Smooth muscle cell (in vitro differentiated cells): ENCODE results near the gene TIMM21. TPM values are rescaled to one million over a fixed set of nuclear protein-coding genes. Genes with fewer than 3 reads are reported as not detected.

ENCODE experiments used
- DNase-seq: peaks from one replicate; lab custom pipeline; 2025; ENCODE audit not compliant: unreplicated experiment; lab: John Stamatoyannopoulos, UW
- H2AFZ ChIP-seq: fragments of 200-600 bp; sonication (generic); 2 replicates; pipeline ENCODE4 v1.6.0; 2016; ENCODE audit warnings: antibody characterized with exemption, low read depth, mild to moderate bottlenecking
- H3F3A ChIP-seq: fragments of 200-600 bp; sonication (generic); 2 replicates; pipeline ENCODE4 v1.6.0; 2017; ENCODE audit warnings: antibody characterized with exemption, low read depth
- H3K27ac ChIP-seq: fragments of 200-600 bp; sonication (generic); 2 replicates; pipeline ENCODE4 v1.5.1; 2016; ENCODE audit warnings: low read depth, mild to moderate bottlenecking
- H3K27me3 ChIP-seq: fragments of 200-600 bp; sonication (generic); 2 replicates; pipeline ENCODE4 v1.6.1; 2016; ENCODE audit warnings: low read depth, mild to moderate bottlenecking
- H3K36me3 ChIP-seq: fragments of 200-600 bp; sonication (generic); 2 replicates; pipeline ENCODE4 v1.5.1; 2016; ENCODE audit warnings: low read depth
- H3K4me1 ChIP-seq: fragments of 200-600 bp; sonication (generic); 2 replicates; pipeline ENCODE4 v1.5.1; 2016; ENCODE audit warnings: low read depth
- H3K4me2 ChIP-seq: fragments of 200-600 bp; sonication (generic); 2 replicates; pipeline ENCODE4 v1.6.0; 2016; ENCODE audit warnings: mild to moderate bottlenecking
- H3K4me3 ChIP-seq: fragments of 200-600 bp; sonication (generic); 2 replicates; pipeline ENCODE4 v1.5.1; 2016; ENCODE audit warnings: mild to moderate bottlenecking
- H3K79me2 ChIP-seq: fragments of 200-600 bp; sonication (generic); 2 replicates; pipeline ENCODE4 v1.6.0; 2016; ENCODE audit warnings: low read depth, mild to moderate bottlenecking
- H3K9ac ChIP-seq: fragments of 200-600 bp; sonication (generic); 2 replicates; pipeline ENCODE4 v1.6.0; 2016; ENCODE audit warnings: low read depth
- H3K9me3 ChIP-seq: fragments of 200-600 bp; sonication (generic); replicated peaks from 2 replicates; pipeline ENCODE4 v1.5.1; 2016; ENCODE audit warnings: low read depth
- H4K20me1 ChIP-seq: fragments of 200-600 bp; sonication (generic); 2 replicates; pipeline ENCODE4 v1.6.0; 2016; ENCODE audit warnings: low read depth
- CTCF ChIP-seq: fragments of 200-600 bp; sonication (generic); IDR thresholded peaks from 2 replicates; pipeline ENCODE4 v1.5.1; 2017; ENCODE audit warnings: borderline replicate concordance, mild to moderate bottlenecking, antibody characterized with exemption; ENCODE audit not compliant: insufficient read depth, poor library complexity, severe bottlenecking
- WGBS: methylation state at CpG from one replicate; pipeline ENCODE4 v1.1.7; 2016; ENCODE audit warnings: low lambda C conversion rate; 5-methylcytosine and 5-hydroxymethylcytosine counted together
- polyA plus RNA-seq: library from polyadenylated mRNA; unstranded; fragments of >200 nt; fragmentation: Nextera tagmentation; extraction: Ambion mirVana; gene quantifications from 2 replicates; pipeline ENCODE4 v1.2.1, GENCODE V29; 2016
- total RNA-seq: library from RNA; depleted of rRNA; stranded (reverse); fragments of >200 nt; gene quantifications from 2 replicates; pipeline ENCODE4 v1.2.3, GENCODE V29; 2014

The TIMM21 gene
- total and polyA plus RNA-seq, 2 experiments from 2014 or later = 27.6 to 72.6 TPM

- Histone ChIP-seq H3K4me2 (no peak overlapping the region), H2AFZ (no peak overlapping the region), H3K79me2 (no peaks in the 10 kb centered on the region), H3K4me1 (peaks cover 7% of the 10 kb centered on the region), H3K27me3 (no peaks in the 10 kb centered on the region), H3F3A (no peaks in the 10 kb centered on the region), H3K27ac (no peak overlapping the region), H3K9me3 (no peaks in the 10 kb centered on the region), H3K36me3 (no peaks in the 10 kb centered on the region), H3K9ac (no peak overlapping the region), H4K20me1 (no peaks in the 10 kb centered on the region), H3K4me3 (no peak overlapping the region)
- no peak for DNase-seq
- TF ChIP-seq CTCF = no peak
- WGBS = no CpG with 5 or more reads among the region's 3 CpGs
Observed at GRCh38 chr18:74183130-74183529, 34.8 kb downstream of the TIMM21 start.

GRCh38 chr18:74184875-74185274, 36.6 kb downstream of the TIMM21 start:
- H3K9me3 ChIP-seq = no peaks in the 10 kb centered on the region
- no peaks in the 10 kb centered on the region for H3K79me2 ChIP-seq
- H3K27me3 ChIP-seq = no peaks in the 10 kb centered on the region
- no peak overlapping the region for H3K9ac ChIP-seq
- H3K4me2 ChIP-seq = no peak overlapping the region
- no peak overlapping the region for H2AFZ ChIP-seq
- no peaks in the 10 kb centered on the region for H3K36me3 ChIP-seq
- no peak for TF ChIP-seq CTCF
- 51% methylated on average over 3 of the region's 3 CpGs for WGBS
- no peaks in the 10 kb centered on the region for H4K20me1 ChIP-seq
- H3F3A ChIP-seq = no peaks in the 10 kb centered on the region
- no peak overlapping the region for H3K27ac ChIP-seq
- H3K4me3 ChIP-seq = no peak overlapping the region
- H3K4me1 ChIP-seq = peaks cover 7% of the 10 kb centered on the region
- no peak for DNase-seq

- Histone ChIP-seq H3K79me2 (no peaks in the 10 kb centered on the region), H3K27ac (no peak overlapping the region), H3K27me3 (no peaks in the 10 kb centered on the region), H3K9me3 (no peaks in the 10 kb centered on the region), H3K4me2 (no peak overlapping the region), H4K20me1 (no peaks in the 10 kb centered on the region), H3K4me3 (no peak overlapping the region), H3F3A (no peaks in the 10 kb centered on the region), H3K4me1 (peaks cover 7% of the 10 kb centered on the region), H2AFZ (no peak overlapping the region), H3K9ac (no peak overlapping the region), H3K36me3 (no peaks in the 10 kb centered on the region)
- 97% methylated on average over 2 of the region's 2 CpGs for WGBS
- no peak for TF ChIP-seq CTCF
- no peak for DNase-seq
Observed at GRCh38 chr18:74185860-74186259, 37.5 kb downstream of the TIMM21 start.

- H3K4me1 ChIP-seq = peaks cover 7% of the 10 kb centered on the region
- H3K9me3 ChIP-seq = no peaks in the 10 kb centered on the region
- no peaks in the 10 kb centered on the region for H3K36me3 ChIP-seq
- no peaks in the 10 kb centered on the region for H3K79me2 ChIP-seq
- H3K27ac ChIP-seq = no peak overlapping the region
- WGBS = 94% methylated on average over 3 of the region's 3 CpGs
- no peaks in the 10 kb centered on the region for H3K27me3 ChIP-seq
- no peaks in the 10 kb centered on the region for H4K20me1 ChIP-seq
- no peaks in the 10 kb centered on the region for H3F3A ChIP-seq
- no peak overlapping the region for H3K4me2 ChIP-seq
- no peak overlapping the region for H3K4me3 ChIP-seq
- no peak for DNase-seq
- TF ChIP-seq CTCF = no peak
- no peak overlapping the region for H3K9ac ChIP-seq
- no peak overlapping the region for H2AFZ ChIP-seq
Observed at GRCh38 chr18:74186661-74187060, 38.3 kb downstream of the TIMM21 start.
